Keratinocyte (primary cell): Measurements from ENCODE around the gene ZNF789. TPM values are rescaled to one million over a fixed set of nuclear protein-coding genes. Genes with fewer than 3 reads are reported as not detected.

Experiments used
- DNase-seq: peaks from one replicate; pipeline ENCODE4 v3.0.0-alpha.2; 2011; ENCODE audit warnings: low read depth, missing footprints, low spot score
- FAIRE-seq: peaks from 2 replicates; lab custom pipeline; 2011; peaks lifted over from hg19 to GRCh38; lab: Jason Lieb, UNC
- H2AFZ ChIP-seq: 2 replicates; pipeline ENCODE4 v1.6.0; 2012; ENCODE audit warnings: low read length, control low read depth, inconsistent platforms; ENCODE audit not compliant: control insufficient read depth
- H3K27ac ChIP-seq: 2 replicates; pipeline ENCODE4 v1.5.1; 2011; ENCODE audit warnings: low read length; ENCODE audit not compliant: control insufficient read depth, insufficient read depth
- H3K27me3 ChIP-seq: 3 replicates; pipeline ENCODE4 v1.6.0; 2011; ENCODE audit warnings: low read length; ENCODE audit not compliant: control insufficient read depth, insufficient read depth; ENCODE audit errors: extremely low read depth
- H3K36me3 ChIP-seq, 2 experiments: 2 replicates in 1 of 2; 3 replicates in 1 of 2; pipeline ENCODE4 v1.5.1; 2011; ENCODE audit warnings: low read length in 2 of 2, mild to moderate bottlenecking in 1 of 2; ENCODE audit not compliant: control insufficient read depth in 2 of 2, insufficient read depth in 2 of 2; ENCODE audit errors: extremely low read depth in 1 of 2
- H3K4me1 ChIP-seq: 3 replicates; pipeline ENCODE4 v1.5.1; 2011; ENCODE audit warnings: low read length; ENCODE audit not compliant: control insufficient read depth, insufficient read depth; ENCODE audit errors: extremely low read depth
- H3K4me2 ChIP-seq: 3 replicates; pipeline ENCODE4 v1.6.0; 2011; ENCODE audit warnings: low read depth, low read length; ENCODE audit not compliant: control insufficient read depth, insufficient read depth; ENCODE audit errors: extremely low read depth
- H3K4me3 ChIP-seq, 3 experiments: fragments of 200-600 bp in 1 of 3; sonication (generic) in 1 of 3; 2 replicates in 2 of 3; 3 replicates in 1 of 3; pipeline ENCODE4 v1.5.1; 2011 to 2016; ENCODE audit warnings: low read length in 3 of 3, mild to moderate bottlenecking in 3 of 3, control low read depth in 2 of 3, inconsistent platforms in 1 of 3, low read depth in 1 of 3, mixed read lengths in 1 of 3, mixed run types in 1 of 3, moderate library complexity in 1 of 3; ENCODE audit not compliant: control insufficient read depth in 2 of 3, insufficient read depth in 2 of 3; ENCODE audit errors: extremely low read depth in 1 of 3
- H3K79me2 ChIP-seq: 2 replicates; pipeline ENCODE4 v1.6.0; 2012; ENCODE audit warnings: low read length; ENCODE audit not compliant: control insufficient read depth, insufficient read depth
- H3K9ac ChIP-seq: 3 replicates; pipeline ENCODE4 v1.6.0; 2011; ENCODE audit warnings: low read length; ENCODE audit not compliant: control insufficient read depth, insufficient read depth; ENCODE audit errors: extremely low read depth
- H3K9me1 ChIP-seq: 3 replicates; pipeline ENCODE4 v1.6.0; 2011; ENCODE audit warnings: low read length; ENCODE audit not compliant: control insufficient read depth, insufficient read depth; ENCODE audit errors: extremely low read depth
- H3K9me3 ChIP-seq: 2 replicates; pipeline ENCODE4 v1.5.1; 2012; ENCODE audit warnings: low read depth, low read length; ENCODE audit not compliant: control insufficient read depth
- H4K20me1 ChIP-seq: 3 replicates; pipeline ENCODE4 v1.6.0; 2011; ENCODE audit warnings: low read length; ENCODE audit not compliant: control insufficient read depth, insufficient read depth; ENCODE audit errors: extremely low read depth
- EZH2 ChIP-seq: IDR thresholded peaks from one replicate; pipeline ENCODE4 v1.6.1; 2012; ENCODE audit warnings: inconsistent platforms, mild to moderate bottlenecking, low read length, moderate library complexity
- dilution Hi-C: fragments of 300-500 bp; cut with MboI; formaldehyde crosslinking; loops from one replicate; pipeline ENCODE4 v1.7.0; 2020; ENCODE audit warnings: low sequenced_read_pairs; ENCODE audit not compliant: extremely low pct_ligation_motif_present
- polyA plus RNA-seq, 5 experiments: library from polyadenylated mRNA; depleted of rRNA in 3 of 5; stranded (reverse) in 3 of 5; stranded (forward) in 1 of 5; unstranded in 1 of 5; fragments of >200 nt; gene quantifications; 1 replicate in 1 of 5; 2 replicates in 3 of 5; 3 replicates in 1 of 5; pipeline versions ENCODE4 v1.2.1 to v1.2.3, GENCODE V29; 2011 to 2012; ENCODE audit warnings: missing spikeins in 2 of 5, low read depth in 1 of 5, low replicate concordance in 1 of 5
- TF ChIP-seq, protein P1 (sequence below), 3 experiments: IDR thresholded peaks in 1 of 3; conservative IDR thresholded peaks in 1 of 3; optimal IDR thresholded peaks in 1 of 3; 2 replicates in 2 of 3; 3 replicates in 1 of 3; pipeline versions ENCODE3 to v1.5.1; 2011; ENCODE audit warnings: low read length in 3 of 3, mild to moderate bottlenecking in 3 of 3, moderate library complexity in 2 of 3, control low read depth in 1 of 3, inconsistent platforms in 1 of 3; ENCODE audit not compliant: insufficient read depth in 2 of 3; ENCODE audit errors: extremely low read depth in 1 of 3

Gene ZNF789
- polyA plus RNA-seq, 1 donor (not counting 4 experiments of a cell fraction or from before 2014, with no cell fraction given) = 17.5 TPM

DNA sequence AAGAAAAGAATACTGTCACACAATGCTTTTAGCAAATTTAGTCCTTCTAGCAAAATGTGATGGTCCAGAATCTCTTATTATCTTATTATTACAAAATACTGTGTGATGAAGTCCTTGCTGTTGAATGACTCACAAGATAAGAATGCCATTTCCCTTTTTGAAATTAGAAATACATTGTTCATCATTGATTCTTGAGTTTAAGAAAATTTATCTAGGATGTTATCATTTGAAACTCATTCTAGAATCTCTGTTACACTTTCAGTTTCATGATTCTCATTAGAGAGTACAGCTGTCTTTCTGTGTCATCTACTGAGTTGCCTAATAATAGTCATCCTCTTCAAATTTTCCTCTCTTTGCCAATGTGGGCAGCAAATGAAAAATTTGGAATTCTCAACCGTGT, 41.4 kb downstream of the ZNF789 start:
- Histone ChIP-seq H3K9ac (no peak overlapping the region), H3K9me3 (no peaks in the 10 kb centered on the region), H3K4me3 (no peak overlapping the region), H3K36me3 (peaks cover 9 to 13% of the 10 kb centered on the region in 2 experiments), H3K9me1 (no peaks in the 10 kb centered on the region), H3K27ac (no peak overlapping the region), H3K27me3 (no peaks in the 10 kb centered on the region), H3K79me2 (peaks cover 9% of the 10 kb centered on the region), H3K4me2 (no peak overlapping the region), H3K4me1 (no peaks in the 10 kb centered on the region), H2AFZ (no peak overlapping the region), H4K20me1 (no peaks in the 10 kb centered on the region)
- no peak for DNase-seq
- TF ChIP-seq EZH2 = no peak
- TF ChIP-seq, protein P1, sequence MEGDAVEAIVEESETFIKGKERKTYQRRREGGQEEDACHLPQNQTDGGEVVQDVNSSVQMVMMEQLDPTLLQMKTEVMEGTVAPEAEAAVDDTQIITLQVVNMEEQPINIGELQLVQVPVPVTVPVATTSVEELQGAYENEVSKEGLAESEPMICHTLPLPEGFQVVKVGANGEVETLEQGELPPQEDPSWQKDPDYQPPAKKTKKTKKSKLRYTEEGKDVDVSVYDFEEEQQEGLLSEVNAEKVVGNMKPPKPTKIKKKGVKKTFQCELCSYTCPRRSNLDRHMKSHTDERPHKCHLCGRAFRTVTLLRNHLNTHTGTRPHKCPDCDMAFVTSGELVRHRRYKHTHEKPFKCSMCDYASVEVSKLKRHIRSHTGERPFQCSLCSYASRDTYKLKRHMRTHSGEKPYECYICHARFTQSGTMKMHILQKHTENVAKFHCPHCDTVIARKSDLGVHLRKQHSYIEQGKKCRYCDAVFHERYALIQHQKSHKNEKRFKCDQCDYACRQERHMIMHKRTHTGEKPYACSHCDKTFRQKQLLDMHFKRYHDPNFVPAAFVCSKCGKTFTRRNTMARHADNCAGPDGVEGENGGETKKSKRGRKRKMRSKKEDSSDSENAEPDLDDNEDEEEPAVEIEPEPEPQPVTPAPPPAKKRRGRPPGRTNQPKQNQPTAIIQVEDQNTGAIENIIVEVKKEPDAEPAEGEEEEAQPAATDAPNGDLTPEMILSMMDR (optimal IDR thresholded peaks at IDR 0.05 in 1 of 3, IDR thresholded peaks at IDR 0.05 in 1 of 3, conservative IDR thresholded peaks at IDR 0.05 in 1 of 3; ENCODE audit: extremely low read depth in 1 of 3, insufficient read depth in 2 of 3, low read length in 3 of 3) = no peak
- dilution Hi-C loops = no loop called here
- FAIRE-seq = no peak

DNA sequence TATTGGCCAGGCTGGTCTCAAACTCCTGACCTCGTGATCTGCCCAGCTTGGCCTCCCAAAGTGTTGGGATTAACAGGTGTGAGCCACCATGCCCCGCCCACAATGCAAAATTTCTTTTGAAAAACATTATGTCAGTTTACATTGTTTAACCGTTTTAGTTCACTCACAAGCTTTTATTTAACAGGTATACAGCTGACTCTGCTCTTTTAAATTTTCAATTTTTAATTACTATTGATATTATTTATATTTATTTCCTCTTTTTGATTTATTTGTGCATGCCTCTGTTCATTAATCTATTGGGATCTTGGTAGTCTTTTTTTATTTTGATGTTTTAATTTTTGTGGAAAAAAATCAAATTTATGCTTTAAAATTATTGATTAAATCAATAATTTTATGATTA, 48.7 kb downstream of the ZNF789 start:
- Histone ChIP-seq H3K4me3 (no peak overlapping the region), H3K4me1 (no peaks in the 10 kb centered on the region), H4K20me1 (no peaks in the 10 kb centered on the region), H3K36me3 (peaks cover 10 to 21% of the 10 kb centered on the region in 2 experiments), H3K9me3 (no peaks in the 10 kb centered on the region), H3K4me2 (no peak overlapping the region), H3K27me3 (no peaks in the 10 kb centered on the region), H3K79me2 (no peaks in the 10 kb centered on the region), H3K27ac (no peak overlapping the region), H3K9me1 (no peaks in the 10 kb centered on the region), H2AFZ (no peak overlapping the region), H3K9ac (no peak overlapping the region)
- DNase-seq = no peak
- FAIRE-seq = no peak
- TF ChIP-seq, protein P1 (optimal IDR thresholded peaks at IDR 0.05 in 1 of 3, IDR thresholded peaks at IDR 0.05 in 1 of 3, conservative IDR thresholded peaks at IDR 0.05 in 1 of 3; ENCODE audit: extremely low read depth in 1 of 3, insufficient read depth in 2 of 3, low read length in 3 of 3) = no peak
- TF ChIP-seq EZH2 = no peak
- dilution Hi-C loops = no loop called here
